Fibroblast of the aortic adventitia (primary cell): ENCODE data around the gene IQCM. TPM values are rescaled to one million over a fixed set of nuclear protein-coding genes. Genes with fewer than 3 reads are reported as not detected.
A peak's percentile ranks its signal among the peaks of the same experiment; 100 is the strongest.

Experiments used
- DNase-seq: peaks from one replicate; pipeline ENCODE4 v3.0.0-alpha.2; 2010; ENCODE audit warnings: low read depth
- H3K4me3 ChIP-seq: 2 replicates; pipeline ENCODE4 v1.5.1; 2011; ENCODE audit warnings: low read depth, mild to moderate bottlenecking, control low read depth, low read length, moderate library complexity
- total RNA-seq: library from RNA; depleted of rRNA; stranded (reverse); fragments of >200 nt; gene quantifications from 2 replicates; pipeline ENCODE4 v1.2.3, GENCODE V29; 2012; ENCODE audit warnings: low replicate concordance
- TF ChIP-seq, protein P1 (sequence below): IDR thresholded peaks from 2 replicates; pipeline ENCODE4 v1.5.1; 2011; ENCODE audit warnings: mild to moderate bottlenecking, low read length, control low read depth, inconsistent platforms; ENCODE audit not compliant: insufficient read depth

The IQCM gene
- total RNA-seq, 1 donor, result 0.27 TPM

- TF ChIP-seq, protein P1, sequence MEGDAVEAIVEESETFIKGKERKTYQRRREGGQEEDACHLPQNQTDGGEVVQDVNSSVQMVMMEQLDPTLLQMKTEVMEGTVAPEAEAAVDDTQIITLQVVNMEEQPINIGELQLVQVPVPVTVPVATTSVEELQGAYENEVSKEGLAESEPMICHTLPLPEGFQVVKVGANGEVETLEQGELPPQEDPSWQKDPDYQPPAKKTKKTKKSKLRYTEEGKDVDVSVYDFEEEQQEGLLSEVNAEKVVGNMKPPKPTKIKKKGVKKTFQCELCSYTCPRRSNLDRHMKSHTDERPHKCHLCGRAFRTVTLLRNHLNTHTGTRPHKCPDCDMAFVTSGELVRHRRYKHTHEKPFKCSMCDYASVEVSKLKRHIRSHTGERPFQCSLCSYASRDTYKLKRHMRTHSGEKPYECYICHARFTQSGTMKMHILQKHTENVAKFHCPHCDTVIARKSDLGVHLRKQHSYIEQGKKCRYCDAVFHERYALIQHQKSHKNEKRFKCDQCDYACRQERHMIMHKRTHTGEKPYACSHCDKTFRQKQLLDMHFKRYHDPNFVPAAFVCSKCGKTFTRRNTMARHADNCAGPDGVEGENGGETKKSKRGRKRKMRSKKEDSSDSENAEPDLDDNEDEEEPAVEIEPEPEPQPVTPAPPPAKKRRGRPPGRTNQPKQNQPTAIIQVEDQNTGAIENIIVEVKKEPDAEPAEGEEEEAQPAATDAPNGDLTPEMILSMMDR, result no peak
- no peak for DNase-seq
- no peak overlapping the region for H3K4me3 ChIP-seq
Measured at GRCh38 chr4:149409555-149409962, 406.1 kb downstream of the IQCM start.

DNA sequence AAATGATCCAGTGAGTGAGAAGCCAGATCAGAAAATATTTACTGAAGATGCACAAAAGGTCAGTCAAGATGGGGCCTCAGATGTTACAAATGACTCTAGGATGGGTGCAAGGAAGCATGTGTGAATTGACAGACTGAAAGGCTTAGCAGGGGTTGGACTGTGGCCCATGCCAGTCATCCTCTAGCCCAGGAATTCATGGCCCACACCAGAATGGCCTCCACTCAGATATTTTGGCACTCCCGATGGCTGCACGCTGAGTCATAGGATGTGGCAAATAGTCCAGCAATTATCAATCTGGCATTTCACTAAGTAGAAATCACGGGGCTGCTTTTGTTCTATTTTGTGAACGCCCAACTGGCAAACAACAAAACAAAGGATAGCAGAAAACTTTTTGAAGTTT is 406.5 kb downstream of the IQCM start:
- H3K4me3 ChIP-seq, result no peak overlapping the region
- TF ChIP-seq, protein P1, result no peak
- peak; percentile 89 for DNase-seq

DNA sequence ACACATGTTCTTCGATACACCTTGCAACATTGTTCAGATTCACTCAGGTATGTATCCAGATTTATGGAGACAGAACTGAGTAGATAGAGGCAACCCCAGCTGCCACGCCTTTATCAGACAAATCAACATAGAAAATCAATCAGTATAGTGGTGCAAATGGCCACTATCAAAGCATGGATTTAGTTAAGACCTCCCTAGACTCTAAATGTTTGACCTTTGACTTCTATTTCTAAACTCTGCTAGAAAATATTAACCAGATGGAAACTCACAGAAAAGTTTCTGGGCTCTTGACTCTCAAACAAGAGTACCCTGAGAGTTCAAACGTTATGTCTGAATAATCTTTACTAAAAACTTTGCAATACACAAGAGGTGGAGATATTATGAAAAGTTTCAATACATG is 411.5 kb downstream of the IQCM start:
- DNase-seq, result no peak
- H3K4me3 ChIP-seq, result no peak overlapping the region
- TF ChIP-seq, protein P1, result no peak

- peak; percentile 19 for DNase-seq
- H3K4me3 ChIP-seq, result no peak overlapping the region
Measured at GRCh38 chr4:149403081-149403480, 412.6 kb downstream of the IQCM start.

GRCh38 chr4:149398993-149399392 is 416.6 kb downstream of the IQCM start:
- TF ChIP-seq, protein P1, result no peak
- no peak overlapping the region for H3K4me3 ChIP-seq
- no peak for DNase-seq

More at GRCh38 chr4:149403081-149403480, 412.6 kb downstream of the IQCM start:
- TF ChIP-seq, protein P1, result no peak

DNA sequence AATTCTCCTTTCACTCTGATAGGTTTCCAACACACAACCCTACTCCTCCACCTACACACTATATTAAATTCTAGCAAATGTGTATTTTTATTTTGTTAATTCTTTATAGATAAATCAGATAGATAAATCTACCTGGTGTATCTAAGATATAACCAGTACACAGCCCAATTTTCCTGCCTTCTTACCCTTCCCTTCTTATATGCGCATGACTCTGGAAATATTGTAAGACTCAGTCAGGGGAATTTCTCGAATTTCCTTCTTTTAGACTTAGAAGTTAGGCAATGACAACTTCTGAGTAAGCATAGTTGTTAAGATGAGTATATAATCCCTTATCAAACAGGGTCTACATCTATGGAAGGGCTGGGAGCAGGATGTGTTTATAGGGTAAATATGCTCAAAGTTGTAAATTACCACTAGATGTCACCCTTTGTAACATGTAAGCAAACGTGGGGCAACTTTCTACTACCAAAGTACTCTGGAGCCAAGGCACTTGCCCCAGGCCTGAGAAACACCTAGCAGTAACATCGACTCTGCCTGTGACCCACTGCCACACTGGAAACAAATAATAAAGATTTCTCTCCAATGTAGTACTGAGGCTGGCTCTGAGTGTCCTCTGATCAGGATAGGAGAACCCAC is 444.7 kb downstream of the IQCM start:
- peak; percentile 78 for DNase-seq
- H3K4me3 ChIP-seq, result no peak overlapping the region
- TF ChIP-seq, protein P1, result peak; percentile 49

- TF ChIP-seq, protein P1, result no peak
- no peak overlapping the region for H3K4me3 ChIP-seq
- no peak for DNase-seq
Measured at GRCh38 chr4:149370002-149370401, 445.6 kb downstream of the IQCM start.
